GM19397 (cell line): ENCODE data around the gene TIGD6.

Experiments
- ATAC-seq: cut with Tn5 transposase; IDR thresholded peaks from one replicate; pipeline ENCODE4 v1.9.1; 2021; ENCODE audit warnings: mild to moderate bottlenecking, moderate library complexity; ENCODE audit not compliant: unreplicated experiment

TIGD6 gene

DNA sequence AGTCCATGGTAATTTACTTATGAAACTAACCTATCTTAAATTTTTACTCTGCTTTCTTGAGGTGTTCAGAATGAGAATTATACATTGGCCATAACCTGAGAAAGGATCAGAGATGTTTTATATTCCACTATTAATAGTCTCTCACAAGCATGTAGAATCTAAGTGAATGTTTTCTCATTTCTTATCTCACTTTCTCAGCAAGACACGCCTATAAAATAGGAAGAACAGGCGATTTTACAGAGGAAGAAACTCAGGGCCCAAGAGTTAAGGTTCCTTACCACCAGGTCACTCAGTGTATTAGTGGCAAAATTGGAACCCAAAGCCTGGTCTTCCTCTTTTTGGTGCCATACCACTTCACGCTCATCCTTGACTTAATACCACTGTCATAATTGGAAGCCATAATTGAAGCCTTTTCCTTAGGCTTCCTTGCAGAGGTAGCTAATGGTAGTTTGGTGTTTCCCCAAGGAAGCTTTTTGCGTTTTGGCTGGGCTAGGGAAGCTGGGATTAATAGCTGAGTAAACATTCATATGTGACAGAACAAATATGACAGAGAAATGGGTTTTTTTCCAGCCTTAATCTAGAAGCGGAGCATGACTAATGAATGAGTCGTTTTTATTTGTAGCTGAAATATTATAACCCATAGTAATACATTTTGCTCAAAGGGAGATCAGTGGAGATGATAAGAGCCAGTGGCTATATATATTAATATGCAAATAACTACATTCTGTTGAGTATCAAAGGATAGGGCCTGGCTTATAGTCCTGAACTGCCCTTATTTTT is 17.0 kb upstream of the TIGD6 start:
- ATAC-seq = no peak

DNA sequence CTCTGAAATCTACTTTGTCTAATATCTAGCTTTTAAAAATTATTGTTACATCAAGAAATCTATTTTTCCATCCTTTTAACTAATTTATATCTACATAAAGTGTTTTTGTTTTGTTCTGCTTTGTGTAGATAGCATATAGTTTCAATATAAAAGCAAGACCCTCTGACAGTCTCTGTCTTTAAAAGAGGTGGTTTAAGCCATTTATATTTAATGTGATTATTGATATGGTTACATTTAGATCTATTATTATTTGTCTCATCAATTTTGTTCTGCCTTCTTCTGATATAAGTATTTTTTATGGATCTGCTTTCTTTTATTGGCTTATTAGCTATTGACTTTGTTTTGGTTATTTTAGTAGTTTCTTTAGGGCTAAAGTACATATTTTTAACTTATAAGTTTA is 16.1 kb upstream of the TIGD6 start:
- no peak for ATAC-seq

DNA sequence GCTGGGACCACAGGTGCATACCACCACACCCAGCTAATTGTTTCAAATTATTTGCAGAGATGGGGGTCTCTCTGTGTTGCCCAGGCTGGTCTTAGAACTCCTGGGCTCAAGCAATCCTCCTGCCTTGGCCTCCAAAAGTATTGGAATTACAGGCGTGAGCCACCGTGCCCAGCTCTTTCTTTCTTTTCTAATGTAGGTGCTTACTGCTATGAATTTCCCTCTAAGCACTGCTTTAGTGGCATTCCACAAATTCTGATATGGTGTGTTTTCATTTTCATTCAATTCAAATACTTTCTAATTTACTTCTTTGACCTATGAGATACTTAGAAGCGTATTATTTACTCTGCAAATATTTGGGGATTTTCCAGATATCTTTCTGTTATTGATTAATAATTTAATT is 15.0 kb upstream of the TIGD6 start:
- no peak for ATAC-seq

DNA sequence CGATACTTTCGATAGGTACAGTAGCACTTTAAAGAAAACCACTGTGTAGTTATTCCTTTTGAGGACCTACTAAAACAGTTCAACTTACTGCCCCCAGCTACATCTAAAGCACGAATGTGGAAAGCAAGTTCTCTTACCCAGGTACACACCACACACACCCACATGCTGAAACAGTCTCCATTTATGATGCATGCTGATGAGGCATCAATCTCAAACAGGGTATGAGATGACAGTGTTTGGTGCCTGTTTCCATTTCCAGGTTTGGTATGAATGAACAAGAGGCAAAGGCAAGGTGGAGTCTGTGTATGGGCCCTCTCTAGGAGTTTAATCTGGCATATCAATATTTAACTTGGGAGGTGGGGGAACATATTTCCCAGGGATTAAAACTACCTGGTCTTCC is 14.0 kb upstream of the TIGD6 start:
- ATAC-seq = no peak

GRCh38 chr5:150013931-150014330 is 13.5 kb upstream of the TIGD6 start:
- ATAC-seq = no peak

- ATAC-seq = no peak
Measured at GRCh38 chr5:150009671-150010387, 9.4 kb upstream of the TIGD6 start.

DNA sequence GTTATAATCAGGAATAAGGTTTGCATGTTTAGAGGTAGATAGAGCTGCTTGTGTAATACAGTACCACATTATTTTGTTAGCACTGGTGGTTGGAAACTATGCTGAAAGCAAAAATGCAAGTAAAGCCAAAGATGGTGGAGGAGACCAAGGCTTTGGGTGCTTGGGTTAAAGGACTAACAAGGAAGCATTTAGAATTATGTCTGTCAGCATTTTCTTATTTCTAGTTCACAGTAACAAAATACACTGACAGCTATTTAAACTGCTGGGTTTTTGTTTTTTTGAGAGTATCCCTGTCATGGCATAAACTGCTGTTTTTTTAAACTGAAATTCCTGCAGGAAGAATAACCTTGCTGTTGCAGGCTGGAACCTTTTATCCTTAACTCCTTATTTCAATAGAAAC is 6.6 kb upstream of the TIGD6 start:
- ATAC-seq = no peak

GRCh38 chr5:150006318-150006717 is 5.9 kb upstream of the TIGD6 start:
- no peak for ATAC-seq

- no peak for ATAC-seq
Measured at GRCh38 chr5:150001660-150002486, 1.4 kb upstream of the TIGD6 start.

GRCh38 chr5:150000990-150001659 is 671 bp upstream of the TIGD6 start:
- peak; percentile 15 for ATAC-seq

GRCh38 chr5:149999866-150000255 is 593 bp downstream of the TIGD6 start:
- ATAC-seq = no peak

GRCh38 chr5:149999359-149999758 is 1.1 kb downstream of the TIGD6 start:
- ATAC-seq = no peak

GRCh38 chr5:149998281-149998680 is 2.2 kb downstream of the TIGD6 start:
- no peak for ATAC-seq

DNA sequence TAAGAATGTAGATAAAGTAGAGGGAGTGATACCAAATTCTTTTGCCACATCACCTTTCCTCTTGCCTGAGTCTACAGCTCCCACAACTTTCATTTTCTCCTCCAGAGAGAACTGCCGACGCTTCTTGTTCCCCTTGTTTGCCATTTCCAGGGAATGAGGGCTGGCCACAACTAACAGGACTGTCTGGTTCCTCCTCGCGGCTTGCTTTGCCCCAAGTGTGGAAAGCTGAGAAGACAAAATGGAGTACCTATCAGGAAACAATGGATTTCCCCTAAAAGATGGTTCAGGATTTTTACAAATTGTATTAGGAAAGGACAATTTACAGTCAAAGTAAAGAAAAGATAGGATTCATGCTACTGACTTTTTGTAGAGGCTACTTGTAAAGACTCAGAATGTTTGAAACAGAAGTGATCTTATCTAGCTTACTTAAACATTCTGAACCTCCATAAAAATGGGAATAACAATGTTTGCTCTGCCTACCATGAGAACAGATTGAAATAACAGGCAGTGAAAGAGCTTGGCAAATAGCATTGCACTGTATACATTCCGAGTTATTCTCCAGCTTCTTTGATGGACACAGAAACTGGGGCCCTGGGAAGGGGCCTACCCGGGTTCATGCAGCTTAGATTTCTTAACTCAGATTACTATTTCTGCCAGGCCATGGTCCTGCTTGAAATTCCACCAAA is 4.1 kb downstream of the TIGD6 start:
- no peak for ATAC-seq

- no peak for ATAC-seq
Measured at GRCh38 chr5:149995385-149996204, 4.9 kb downstream of the TIGD6 start.

- ATAC-seq = no peak
Measured at GRCh38 chr5:149993471-149993870, 7.0 kb downstream of the TIGD6 start.

- ATAC-seq = peak; percentile 66
Measured at GRCh38 chr5:149990518-149991376, 9.7 kb downstream of the TIGD6 start.

GRCh38 chr5:149988126-149988525 is 12.3 kb downstream of the TIGD6 start:
- ATAC-seq = no peak

DNA sequence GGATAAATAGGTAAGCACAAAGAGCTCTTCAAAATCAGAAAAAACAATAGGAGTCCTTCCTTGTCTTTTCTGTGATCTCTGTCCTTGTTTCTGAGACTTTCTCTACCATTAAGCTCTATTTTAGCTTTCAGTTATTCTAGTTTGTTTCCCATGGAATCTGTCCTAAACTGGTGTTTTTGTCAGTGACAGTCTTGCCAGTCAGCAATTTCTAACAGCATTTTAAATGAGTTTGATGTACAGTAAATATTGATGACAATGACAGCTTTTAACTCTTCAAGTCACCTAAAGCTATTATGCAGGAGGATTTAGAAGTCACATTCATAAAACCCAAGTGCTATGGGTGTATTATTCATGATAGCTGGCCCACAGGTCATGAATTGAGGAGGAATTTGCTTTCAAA is 17.9 kb downstream of the TIGD6 start:
- ATAC-seq = no peak
